Stimulated activated naive B cell treated with anti-CD40 and anti-IgM and Interleukin-4, amounts not matched to agents 10 μg/mL and 1 μg/mL and 100 μg/mL, for 72 hours (primary cell): ENCODE results near the gene TPPP.

ENCODE experiments used
- ATAC-seq, 2 donors: fragments of 150-1000 bp; cut with Tn5 transposase; replicated peaks; 2 replicates each; pipeline ENCODE4 v1.10.0; 2021; ENCODE audit warnings: moderate library complexity in 1 of 2
- DNase-seq: peaks from one replicate; pipeline ENCODE4 v3.0.0; 2021
- H3K27ac Mint-ChIP-seq: one replicate; pipeline ENCODE4 v1.8.0; 2022; ENCODE audit warnings: mild to moderate bottlenecking, mixed read lengths
- H3K27me3 Mint-ChIP-seq, 2 donors: one replicate each; pipeline ENCODE4 v1.8.0; 2022; ENCODE audit warnings: mixed read lengths in 2 of 2
- H3K36me3 Mint-ChIP-seq, 2 donors: one replicate each; pipeline ENCODE4 v1.8.0; 2022; ENCODE audit warnings: mixed read lengths in 2 of 2, mild to moderate bottlenecking in 1 of 2
- H3K4me1 Mint-ChIP-seq, 2 donors: one replicate each; pipeline ENCODE4 v1.8.0; 2022; ENCODE audit warnings: mixed read lengths in 2 of 2, mild to moderate bottlenecking in 1 of 2
- H3K4me3 Mint-ChIP-seq, 2 donors: one replicate each; pipeline ENCODE4 v1.8.0; 2022; ENCODE audit warnings: mild to moderate bottlenecking in 2 of 2, mixed read lengths in 2 of 2, moderate library complexity in 1 of 2
- H3K9me3 Mint-ChIP-seq, 2 donors: one replicate each; pipeline ENCODE4 v1.8.0; 2022; ENCODE audit warnings: mixed read lengths in 2 of 2, mild to moderate bottlenecking in 1 of 2

Gene TPPP

GRCh38 chr5:658103-658502 is 35.0 kb downstream of the TPPP start:
- ATAC-seq, result no peak
- Mint-ChIP-seq H3K9me3 (peaks cover 0 to 4% of the 10 kb centered on the region in 2 donors), H3K27ac (no peak overlapping the region), H3K36me3 (peaks cover 56 to 69% of the 10 kb centered on the region in 2 donors), H3K4me3 (no peak overlapping the region), H3K27me3 (no peaks in the 10 kb centered on the region), H3K4me1 (peaks cover 0 to 2% of the 10 kb centered on the region in 2 donors)
- DNase-seq, result no peak

- Mint-ChIP-seq H3K27me3 (no peaks in the 10 kb centered on the region), H3K36me3 (peaks cover 59 to 68% of the 10 kb centered on the region in 2 donors), H3K9me3 (peaks cover 0 to 4% of the 10 kb centered on the region in 2 donors), H3K4me1 (peaks cover 0 to 2% of the 10 kb centered on the region in 2 donors), H3K4me3 (no peak overlapping the region), H3K27ac (no peak overlapping the region)
- DNase-seq (no peak), ATAC-seq (no peak)
Measured at GRCh38 chr5:657570-657969, 35.6 kb downstream of the TPPP start.

- H3K4me1 Mint-ChIP-seq, result peaks cover 0 to 2% of the 10 kb centered on the region in 2 donors
- H3K36me3 Mint-ChIP-seq, result peaks cover 49 to 59% of the 10 kb centered on the region in 2 donors
- H3K9me3 Mint-ChIP-seq, result peaks cover 0 to 4% of the 10 kb centered on the region in 2 donors
- DNase-seq (no peak), ATAC-seq (no peak)
- H3K27me3 Mint-ChIP-seq, result no peaks in the 10 kb centered on the region
- no peak overlapping the region for H3K27ac Mint-ChIP-seq
- H3K4me3 Mint-ChIP-seq, result no peak overlapping the region
Measured at GRCh38 chr5:655406-655805, 37.7 kb downstream of the TPPP start.

GRCh38 chr5:654071-654778 is 38.9 kb downstream of the TPPP start:
- no peak for ATAC-seq
- H3K4me1 Mint-ChIP-seq, result peaks cover 0 to 2% of the 10 kb centered on the region in 2 donors
- H3K27me3 Mint-ChIP-seq, result no peaks in the 10 kb centered on the region
- peaks cover 41 to 48% of the 10 kb centered on the region in 2 donors for H3K36me3 Mint-ChIP-seq
- H3K4me3 Mint-ChIP-seq, result no peak overlapping the region
- peaks cover 0 to 4% of the 10 kb centered on the region in 2 donors for H3K9me3 Mint-ChIP-seq
- no peak for DNase-seq
- no peak overlapping the region for H3K27ac Mint-ChIP-seq

GRCh38 chr5:652773-653350 is 40.3 kb downstream of the TPPP start:
- no peak for ATAC-seq
- H3K27ac Mint-ChIP-seq, result no peak overlapping the region
- H3K9me3 Mint-ChIP-seq, result peaks cover 0 to 3% of the 10 kb centered on the region in 2 donors
- H3K4me1 Mint-ChIP-seq, result peaks cover 0 to 2% of the 10 kb centered on the region in 2 donors
- H3K27me3 Mint-ChIP-seq, result no peaks in the 10 kb centered on the region
- no peak overlapping the region for H3K4me3 Mint-ChIP-seq
- no peak for DNase-seq
- peaks cover 32 to 37% of the 10 kb centered on the region in 2 donors for H3K36me3 Mint-ChIP-seq

- peaks cover 25 to 34% of the 10 kb centered on the region in 2 donors for H3K36me3 Mint-ChIP-seq
- no peaks in the 10 kb centered on the region for H3K9me3 Mint-ChIP-seq
- H3K27ac Mint-ChIP-seq, result no peak overlapping the region
- H3K4me3 Mint-ChIP-seq, result no peak overlapping the region
- DNase-seq, result no peak
- no peaks in the 10 kb centered on the region for H3K27me3 Mint-ChIP-seq
- ATAC-seq, result no peak
- H3K4me1 Mint-ChIP-seq, result peaks cover 0 to 2% of the 10 kb centered on the region in 2 donors
Measured at GRCh38 chr5:652023-652515, 41.1 kb downstream of the TPPP start.

GRCh38 chr5:651296-652022 is 41.7 kb downstream of the TPPP start:
- Mint-ChIP-seq H3K36me3 (peaks cover 27 to 34% of the 10 kb centered on the region in 2 donors), H3K27me3 (no peaks in the 10 kb centered on the region), H3K4me3 (no peak overlapping the region), H3K9me3 (no peaks in the 10 kb centered on the region), H3K27ac (no peak overlapping the region), H3K4me1 (peaks cover 0 to 2% of the 10 kb centered on the region in 2 donors)
- ATAC-seq, result no peak
- DNase-seq, result no peak

GRCh38 chr5:647727-648126 is 45.4 kb downstream of the TPPP start:
- no peak overlapping the region for H3K27ac Mint-ChIP-seq
- peaks cover 32 to 41% of the 10 kb centered on the region in 2 donors for H3K36me3 Mint-ChIP-seq
- no peak overlapping the region for H3K4me3 Mint-ChIP-seq
- DNase-seq, result no peak
- no peaks in the 10 kb centered on the region for H3K27me3 Mint-ChIP-seq
- H3K9me3 Mint-ChIP-seq, result no peaks in the 10 kb centered on the region
- peaks cover 16 to 21% of the 10 kb centered on the region in 2 donors for H3K4me1 Mint-ChIP-seq
- no peak for ATAC-seq

- no peak overlapping the region for H3K27ac Mint-ChIP-seq
- DNase-seq (no peak), ATAC-seq (no peak)
- peaks cover 30 to 41% of the 10 kb centered on the region in 2 donors for H3K36me3 Mint-ChIP-seq
- H3K27me3 Mint-ChIP-seq, result no peaks in the 10 kb centered on the region
- H3K9me3 Mint-ChIP-seq, result no peaks in the 10 kb centered on the region
- no peak overlapping the region for H3K4me3 Mint-ChIP-seq
- H3K4me1 Mint-ChIP-seq, result peaks cover 16 to 21% of the 10 kb centered on the region in 2 donors
Measured at GRCh38 chr5:647311-647710, 45.8 kb downstream of the TPPP start.

- H3K36me3 Mint-ChIP-seq, result peaks cover 37 to 41% of the 10 kb centered on the region in 2 donors
- DNase-seq (no peak), ATAC-seq (no peak)
- H3K4me3 Mint-ChIP-seq, result no peak overlapping the region
- H3K27me3 Mint-ChIP-seq, result no peaks in the 10 kb centered on the region
- H3K4me1 Mint-ChIP-seq, result peaks cover 16 to 21% of the 10 kb centered on the region in 2 donors
- no peak overlapping the region for H3K27ac Mint-ChIP-seq
- H3K9me3 Mint-ChIP-seq, result no peaks in the 10 kb centered on the region
Measured at GRCh38 chr5:646396-647201, 46.6 kb downstream of the TPPP start.

- Mint-ChIP-seq H3K27me3 (no peaks in the 10 kb centered on the region), H3K4me3 (no peak overlapping the region), H3K36me3 (peaks cover 49 to 52% of the 10 kb centered on the region in 2 donors), H3K27ac (no peak overlapping the region), H3K9me3 (no peaks in the 10 kb centered on the region), H3K4me1 (peaks cover 16 to 21% of the 10 kb centered on the region in 2 donors)
- no peak for DNase-seq
- no peak for ATAC-seq
Measured at GRCh38 chr5:645421-645820, 47.7 kb downstream of the TPPP start.

- Mint-ChIP-seq H3K27me3 (no peaks in the 10 kb centered on the region), H3K4me1 (peaks cover 16 to 21% of the 10 kb centered on the region in 2 donors), H3K36me3 (peaks cover 54 to 56% of the 10 kb centered on the region in 2 donors), H3K4me3 (no peak overlapping the region), H3K27ac (no peak overlapping the region), H3K9me3 (no peaks in the 10 kb centered on the region)
- ATAC-seq (no peak), DNase-seq (no peak)
Measured at GRCh38 chr5:644971-645370, 48.2 kb downstream of the TPPP start.

- ATAC-seq, result no peak
- Mint-ChIP-seq H3K9me3 (no peaks in the 10 kb centered on the region), H3K36me3 (peaks cover 58 to 60% of the 10 kb centered on the region in 2 donors), H3K4me1 (peaks cover 16 to 21% of the 10 kb centered on the region in 2 donors), H3K4me3 (peak overlapping the region in 1 of 2 donors; percentile 52), H3K27ac (no peak overlapping the region), H3K27me3 (no peaks in the 10 kb centered on the region)
- no peak for DNase-seq
Measured at GRCh38 chr5:644509-644908, 48.6 kb downstream of the TPPP start.

- Mint-ChIP-seq H3K4me1 (peaks cover 16 to 21% of the 10 kb centered on the region in 2 donors), H3K27me3 (no peaks in the 10 kb centered on the region), H3K4me3 (peak overlapping the region in 1 of 2 donors; percentile 52), H3K27ac (no peak overlapping the region), H3K9me3 (no peaks in the 10 kb centered on the region), H3K36me3 (peaks cover 63 to 67% of the 10 kb centered on the region in 2 donors)
- no peak for DNase-seq
- peak; percentile 71 to 77 for ATAC-seq
Measured at GRCh38 chr5:643811-644271, 49.3 kb downstream of the TPPP start.
